ENCODE data around the gene FHOD3. TPM values are rescaled to one million over a fixed set of nuclear protein-coding genes. Genes with fewer than 3 reads are reported as not detected.

The FHOD3 gene
- total and polyA plus RNA-seq, 2 of the 4 experiments (the other 2 are of a cell fraction): 14.6 to 16.0 TPM

DNA sequence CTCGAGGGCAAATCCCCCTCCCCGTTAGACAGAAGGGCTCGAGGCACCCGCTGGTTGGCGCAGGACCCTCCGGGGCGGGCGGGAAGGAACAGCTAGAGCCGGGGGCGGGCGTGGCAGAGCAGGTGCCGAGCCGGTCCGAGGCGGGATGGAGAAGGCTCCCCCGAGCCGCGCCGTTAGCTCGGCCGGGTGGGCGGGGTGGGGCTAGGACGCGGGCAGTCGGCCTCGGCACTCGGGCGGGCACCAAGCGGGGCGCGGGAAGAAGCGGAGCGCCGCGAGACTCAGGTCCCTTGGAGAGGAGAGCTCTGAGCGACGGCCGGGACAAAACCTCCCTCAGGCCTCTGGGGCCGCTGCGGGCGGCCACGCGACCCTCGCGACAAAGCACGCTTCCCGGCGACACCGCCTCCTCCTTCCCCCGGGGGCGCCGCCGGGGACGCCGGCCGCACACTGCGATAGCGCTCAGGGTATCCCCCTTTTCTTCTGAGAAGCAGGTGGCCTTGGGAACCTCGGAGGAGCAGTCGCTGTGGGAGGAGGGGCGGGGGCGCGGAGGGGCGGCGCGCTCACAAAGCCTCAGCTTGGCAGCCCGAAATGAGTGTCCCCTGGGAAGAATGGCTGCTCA lies 721 bp downstream of the FHOD3 start (continued):
- TF ChIP-seq, protein P1, sequence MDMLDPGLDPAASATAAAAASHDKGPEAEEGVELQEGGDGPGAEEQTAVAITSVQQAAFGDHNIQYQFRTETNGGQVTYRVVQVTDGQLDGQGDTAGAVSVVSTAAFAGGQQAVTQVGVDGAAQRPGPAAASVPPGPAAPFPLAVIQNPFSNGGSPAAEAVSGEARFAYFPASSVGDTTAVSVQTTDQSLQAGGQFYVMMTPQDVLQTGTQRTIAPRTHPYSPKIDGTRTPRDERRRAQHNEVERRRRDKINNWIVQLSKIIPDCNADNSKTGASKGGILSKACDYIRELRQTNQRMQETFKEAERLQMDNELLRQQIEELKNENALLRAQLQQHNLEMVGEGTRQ (IDR thresholded peaks at IDR 0.05; ENCODE audit: low read depth, low read length): no peak
- TF ChIP-seq, protein P2, sequence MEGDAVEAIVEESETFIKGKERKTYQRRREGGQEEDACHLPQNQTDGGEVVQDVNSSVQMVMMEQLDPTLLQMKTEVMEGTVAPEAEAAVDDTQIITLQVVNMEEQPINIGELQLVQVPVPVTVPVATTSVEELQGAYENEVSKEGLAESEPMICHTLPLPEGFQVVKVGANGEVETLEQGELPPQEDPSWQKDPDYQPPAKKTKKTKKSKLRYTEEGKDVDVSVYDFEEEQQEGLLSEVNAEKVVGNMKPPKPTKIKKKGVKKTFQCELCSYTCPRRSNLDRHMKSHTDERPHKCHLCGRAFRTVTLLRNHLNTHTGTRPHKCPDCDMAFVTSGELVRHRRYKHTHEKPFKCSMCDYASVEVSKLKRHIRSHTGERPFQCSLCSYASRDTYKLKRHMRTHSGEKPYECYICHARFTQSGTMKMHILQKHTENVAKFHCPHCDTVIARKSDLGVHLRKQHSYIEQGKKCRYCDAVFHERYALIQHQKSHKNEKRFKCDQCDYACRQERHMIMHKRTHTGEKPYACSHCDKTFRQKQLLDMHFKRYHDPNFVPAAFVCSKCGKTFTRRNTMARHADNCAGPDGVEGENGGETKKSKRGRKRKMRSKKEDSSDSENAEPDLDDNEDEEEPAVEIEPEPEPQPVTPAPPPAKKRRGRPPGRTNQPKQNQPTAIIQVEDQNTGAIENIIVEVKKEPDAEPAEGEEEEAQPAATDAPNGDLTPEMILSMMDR (conservative IDR thresholded peaks at IDR 0.05; ENCODE audit: low read depth, low read length): no peak

Measured in IMR-90 (cell line).